ENCODE measurements around the gene FBXO30.

FBXO30 gene

DNA sequence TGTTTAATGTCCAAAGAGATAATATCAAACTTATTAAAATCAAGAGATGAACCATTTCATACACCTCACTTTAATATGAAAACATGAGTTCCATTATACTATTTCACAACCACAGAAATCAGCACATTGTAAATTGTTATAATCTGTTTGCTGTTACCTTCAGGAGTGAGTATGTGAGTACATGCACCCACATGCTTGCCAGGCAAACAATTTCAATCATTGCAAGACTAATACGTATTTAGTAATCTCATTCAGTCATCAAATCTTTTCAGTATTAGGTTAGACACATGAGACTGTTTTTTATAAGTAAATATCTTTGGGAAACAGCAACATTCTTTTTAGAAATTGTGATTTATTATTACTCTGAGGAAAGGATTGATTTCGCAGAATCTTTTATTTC is 70.0 kb downstream of the FBXO30 start:
- DNase-seq = no peak

All from NCI-H82 (cell line).